Heart left ventricle (tissue), 16 donors: ENCODE results near the gene ZC3H12C. TPM values are rescaled to one million over a fixed set of nuclear protein-coding genes. Genes with fewer than 3 reads are reported as not detected.

Source experiments
- ATAC-seq, 4 donors: fragments of 200-7000 bp; cut with Tn5 transposase; one replicate each; pipeline ENCODE4 v1.9.1; 2020 to 2022; ENCODE audit warnings: moderate library complexity in 4 of 4, mild to moderate bottlenecking in 3 of 4, moderate number of reproducible peaks in 1 of 4
- DNase-seq, 5 donors: peaks; one replicate each; pipeline ENCODE4 v3.0.0-alpha.2; 2020
- H3K27ac ChIP-seq, 12 donors: fragments of 200-600 bp; sonication (generic) in 4 of 12; one replicate each; pipeline versions ENCODE4 v1.5.0 to v1.8.0; 2016 to 2022; ENCODE audit warnings: mild to moderate bottlenecking in 2 of 12
- H3K27me3 ChIP-seq, 9 donors: fragments of 200-600 bp; sonication (generic) in 2 of 9; one replicate each; pipeline versions ENCODE4 v1.5.1 to v1.8.0; 2016 to 2022; ENCODE audit warnings: mild to moderate bottlenecking in 3 of 9
- H3K36me3 ChIP-seq, 9 donors: fragments of 200-600 bp; sonication (generic) in 2 of 9; one replicate each; pipeline versions ENCODE4 v1.5.0 to v1.8.0; 2018 to 2022; ENCODE audit warnings: mild to moderate bottlenecking in 2 of 9
- H3K4me1 ChIP-seq, 12 donors: fragments of 200-600 bp; sonication (generic) in 4 of 12; one replicate each; pipeline versions ENCODE4 v1.5.0 to v1.8.0; 2016 to 2022; ENCODE audit warnings: mild to moderate bottlenecking in 3 of 12
- H3K4me3 ChIP-seq, 12 donors: fragments of 200-600 bp; sonication (generic) in 4 of 12; one replicate each; pipeline versions ENCODE4 v1.5.0 to v1.8.0; 2017 to 2022; ENCODE audit warnings: mild to moderate bottlenecking in 9 of 12, moderate library complexity in 4 of 12
- H3K9me3 ChIP-seq, 12 donors: fragments of 200-600 bp; sonication (generic) in 4 of 12; one replicate each; pipeline versions ENCODE4 v1.5.0 to v1.8.0; 2016 to 2022; ENCODE audit warnings: mild to moderate bottlenecking in 1 of 12
- POLR2A ChIP-seq, 2 donors: fragments of 450-650 bp; IDR thresholded peaks; one replicate each; pipeline ENCODE4 v1.6.1; 2017; ENCODE audit warnings: antibody characterized with exemption in 2 of 2, mild to moderate bottlenecking in 2 of 2, moderate library complexity in 2 of 2
- WGBS, 4 donors: extraction: QIAGEN DNeasy Blood & Tissue Kit in 2 of 4; methylation state at CpG; one replicate each; pipeline versions ENCODE4 v1.1.5 to v1.1.7; 2013 to 2018; 5-methylcytosine and 5-hydroxymethylcytosine counted together
- intact Hi-C, 10 donors: fragments of 100-400 bp; cut with DNase I; formaldehyde crosslinking; loops; one replicate each; pipeline versions ENCODE4 v1.11.1 to v1.14.2; 2022
- polyA plus RNA-seq, 2 donors: library from polyadenylated mRNA; stranded (reverse); fragments of 200-250 nt; gene quantifications; one replicate each; pipeline ENCODE4 v1.2.3, GENCODE V29; 2013
- total RNA-seq, 9 donors: library from RNA; depleted of rRNA in 2 of 9; stranded (reverse); fragments of >200 nt in 2 of 9; fragmentation: NEBNext Ultra II Directional in 3 of 9; extraction: Animal tissue kit (Norgen Biotek cat#: 25700) in 3 of 9; gene quantifications; one replicate each; pipeline versions ENCODE4 v1.1.0 to v1.2.4, GENCODE V29; 2016 to 2023
- TF ChIP-seq, protein P1 (sequence below), 12 donors: fragments of 200-600 bp; sonication (generic) in 4 of 12; IDR thresholded peaks; one replicate each; pipeline versions ENCODE4 v1.5.0 to v1.8.0; 2018 to 2022; ENCODE audit warnings: antibody characterized with exemption in 12 of 12, mild to moderate bottlenecking in 5 of 12
- donor health status: ischemic (EF 13 %, LVEDD 7.1; RV severe dilation, severe dysfunction).
- donor health status: healthy with polysubstance abuse.
- donor health status: DM: no; HTN: yes; CAD: no.
- donor health status: DM: no; HTN: no; CAD: no.
- donor health status: ischemic (EF 25% LVEDD 6.9; RV normal size, moderate dysfunction).
- donor health status: ischemic (EF 25% LVEDD 5.7; RV mildly dilated, moderate dysfunction).
- donor health status: healthy.
- donor health status: DM: yes; HTN: yes; CAD: no.
- donor health status: ischemic (EF 35%, LVEDD 5.7; RV mildly dilated, moderate dysfunction).
- donor health status: nonischemic (EF 11% LVEDD 7.7; RV severe dilation, severe dysfunction).
- donor health status: DM: yes; HTN: yes; CAD: no.
- donor health status: PGD.
- donor health status: ischemic (EF 29% LVEDD 5.4; RV normal size, mild dysfunction).
- donor health status: nonischemic (EF 23%, LVEDD 6.1; RV moderate dilation, normal function).

ZC3H12C gene
- total and polyA plus RNA-seq, 11 donors: 2.1 to 24.3 (median 17.3) TPM

DNA sequence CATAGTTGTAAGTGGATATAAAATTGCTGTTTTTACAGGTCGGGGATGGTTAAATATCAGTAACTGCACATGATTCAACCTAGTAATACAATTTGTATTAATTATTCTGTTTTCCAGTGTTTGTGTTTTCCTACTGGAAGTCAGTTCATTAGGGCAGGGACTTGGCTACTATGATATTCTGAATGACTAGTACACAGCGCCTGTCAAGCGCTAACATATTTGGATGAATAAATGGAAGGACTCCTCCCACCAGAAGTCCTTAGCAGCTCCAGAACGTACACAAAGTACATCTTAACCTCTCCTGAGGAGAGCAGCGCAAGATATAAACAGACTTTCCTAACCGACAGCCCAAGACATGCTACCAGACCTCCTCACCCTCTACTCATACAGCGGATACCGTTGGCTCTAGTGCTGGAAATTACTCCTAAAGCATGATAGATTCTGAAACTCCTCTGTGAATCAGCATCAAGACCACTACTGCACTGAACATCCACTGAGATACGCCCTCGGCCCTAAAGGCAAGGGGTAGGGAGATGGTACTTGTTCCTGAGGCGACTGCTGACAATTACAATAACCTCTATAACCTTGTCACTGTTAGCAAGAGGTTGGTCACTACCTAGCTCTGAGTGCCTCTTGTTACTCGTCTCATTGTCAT, 124.2 kb downstream of the ZC3H12C start:
- no peak overlapping the region for H3K4me3 ChIP-seq
- peaks cover 0 to 12% (median 5%) of the 10 kb centered on the region in 9 donors for H3K36me3 ChIP-seq
- no peak for TF ChIP-seq POLR2A (IDR thresholded peaks at IDR 0.05)
- TF ChIP-seq, protein P1, sequence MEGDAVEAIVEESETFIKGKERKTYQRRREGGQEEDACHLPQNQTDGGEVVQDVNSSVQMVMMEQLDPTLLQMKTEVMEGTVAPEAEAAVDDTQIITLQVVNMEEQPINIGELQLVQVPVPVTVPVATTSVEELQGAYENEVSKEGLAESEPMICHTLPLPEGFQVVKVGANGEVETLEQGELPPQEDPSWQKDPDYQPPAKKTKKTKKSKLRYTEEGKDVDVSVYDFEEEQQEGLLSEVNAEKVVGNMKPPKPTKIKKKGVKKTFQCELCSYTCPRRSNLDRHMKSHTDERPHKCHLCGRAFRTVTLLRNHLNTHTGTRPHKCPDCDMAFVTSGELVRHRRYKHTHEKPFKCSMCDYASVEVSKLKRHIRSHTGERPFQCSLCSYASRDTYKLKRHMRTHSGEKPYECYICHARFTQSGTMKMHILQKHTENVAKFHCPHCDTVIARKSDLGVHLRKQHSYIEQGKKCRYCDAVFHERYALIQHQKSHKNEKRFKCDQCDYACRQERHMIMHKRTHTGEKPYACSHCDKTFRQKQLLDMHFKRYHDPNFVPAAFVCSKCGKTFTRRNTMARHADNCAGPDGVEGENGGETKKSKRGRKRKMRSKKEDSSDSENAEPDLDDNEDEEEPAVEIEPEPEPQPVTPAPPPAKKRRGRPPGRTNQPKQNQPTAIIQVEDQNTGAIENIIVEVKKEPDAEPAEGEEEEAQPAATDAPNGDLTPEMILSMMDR (IDR thresholded peaks at IDR 0.05): no peak
- H3K27ac ChIP-seq: no peak overlapping the region
- 84 to 88% (median 87%) methylated on average over 12 of the region's 12 CpGs for WGBS, 4 donors
- no peaks in the 10 kb centered on the region for H3K4me1 ChIP-seq
- no peak for ATAC-seq
- H3K27me3 ChIP-seq: no peaks in the 10 kb centered on the region
- H3K9me3 ChIP-seq: no peaks in the 10 kb centered on the region
- no peak for DNase-seq
- intact Hi-C loops: no loop called here

DNA sequence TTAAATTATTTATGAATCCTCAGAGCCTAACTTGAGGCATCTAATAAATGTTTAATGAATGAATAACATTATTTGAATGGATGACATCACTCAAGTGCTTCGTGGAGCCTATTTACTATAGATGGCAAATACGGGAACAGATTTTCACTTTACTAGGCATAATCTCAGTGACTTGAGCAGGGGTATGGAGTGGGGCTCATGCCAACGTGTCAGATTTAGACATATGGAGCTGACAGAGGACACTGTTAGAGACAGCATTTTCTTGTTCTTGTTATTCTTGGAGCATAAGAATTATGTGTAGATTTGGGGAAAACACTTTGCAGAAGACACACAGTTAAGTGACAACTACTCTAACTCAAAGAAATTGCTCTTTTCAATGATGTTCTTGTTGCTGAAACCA, 124.7 kb downstream of the ZC3H12C start:
- 74 to 82% (median 80%) methylated on average over 3 of the region's 3 CpGs for WGBS, 4 donors
- intact Hi-C loops: no loop called here
- no peaks in the 10 kb centered on the region for H3K4me1 ChIP-seq

DNA sequence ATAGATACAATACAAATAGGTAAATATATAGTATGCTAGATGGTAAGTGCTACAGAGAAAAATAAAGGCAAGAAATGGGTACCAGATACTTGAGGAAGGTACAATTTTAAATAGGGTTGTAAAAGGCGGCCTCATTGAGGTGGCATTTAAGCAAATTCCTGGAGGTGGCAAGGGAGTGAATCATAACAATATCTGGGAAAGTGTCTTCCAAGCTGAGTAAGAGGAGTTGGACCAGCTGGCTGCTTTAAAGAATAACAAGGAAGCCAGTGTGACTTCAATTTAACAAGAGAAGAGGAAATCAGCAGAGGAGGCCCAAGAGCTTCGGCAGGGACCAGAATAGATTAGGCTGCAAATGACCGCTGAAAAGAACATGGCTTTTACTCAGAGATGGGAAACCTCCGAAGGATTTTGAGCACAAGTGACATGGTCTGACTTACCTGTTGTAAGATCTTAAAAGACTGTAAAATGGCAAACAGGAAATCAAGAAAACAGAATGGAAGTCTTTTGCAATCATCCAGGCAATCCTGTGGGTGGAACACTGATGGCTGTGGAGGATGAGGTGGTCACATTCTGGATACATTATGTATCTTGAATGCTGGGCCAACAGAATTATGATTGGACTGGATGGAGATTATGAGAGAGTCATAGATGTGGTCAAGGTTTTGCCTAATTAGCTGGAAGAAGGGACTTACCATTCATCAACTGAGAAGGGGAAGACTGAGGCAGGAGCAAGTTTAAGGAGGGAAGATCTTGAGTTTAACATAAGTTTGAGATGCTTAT, 126.0 kb downstream of the ZC3H12C start:
- H3K27ac ChIP-seq: no peak overlapping the region
- H3K36me3 ChIP-seq: peaks cover 0 to 21% (median 5%) of the 10 kb centered on the region in 9 donors
- H3K4me1 ChIP-seq: no peaks in the 10 kb centered on the region
- intact Hi-C loops: no loop called here
- no peak for ATAC-seq
- WGBS, 4 donors: 85 to 92% (median 89%) methylated on average over 4 of the region's 4 CpGs
- no peak for DNase-seq
- peaks cover 0 to 1% (median 0%) of the 10 kb centered on the region in 12 donors for H3K9me3 ChIP-seq
- TF ChIP-seq, protein P1 (IDR thresholded peaks at IDR 0.05): no peak
- no peak for TF ChIP-seq POLR2A (IDR thresholded peaks at IDR 0.05)
- no peak overlapping the region for H3K4me3 ChIP-seq
- no peaks in the 10 kb centered on the region for H3K27me3 ChIP-seq

More for the DNA sequence above, 124.7 kb downstream of the ZC3H12C start:
- no peak for TF ChIP-seq POLR2A (IDR thresholded peaks at IDR 0.05)
- TF ChIP-seq, protein P1 (IDR thresholded peaks at IDR 0.05): no peak
- Histone ChIP-seq H3K4me3 (no peak overlapping the region), H3K27me3 (no peaks in the 10 kb centered on the region), H3K36me3 (peaks cover 0 to 12% (median 5%) of the 10 kb centered on the region in 9 donors), H3K27ac (no peak overlapping the region), H3K9me3 (no peaks in the 10 kb centered on the region)
- ATAC-seq (no peak), DNase-seq (no peak)

Other genes starting within 250 kb of the ZC3H12C start
- gene RDX, start 203.2 kb downstream of the ZC3H12C start, total RNA-seq: 100 to 1,000 TPM in 8 of 9 donors, 10 to 100 TPM in 1; 96.8 to 148 (median 126) TPM
- gene RDX, start 203.2 kb downstream of the ZC3H12C start, polyA plus RNA-seq: 10 to 100 TPM; 33.5 to 56.7 TPM